Measurements from ENCODE around the gene ZIM2. TPM values are rescaled to one million over a fixed set of nuclear protein-coding genes. Genes with fewer than 3 reads are reported as not detected.

Gene ZIM2
- total RNA-seq, 1 donor, result not detected

DNA sequence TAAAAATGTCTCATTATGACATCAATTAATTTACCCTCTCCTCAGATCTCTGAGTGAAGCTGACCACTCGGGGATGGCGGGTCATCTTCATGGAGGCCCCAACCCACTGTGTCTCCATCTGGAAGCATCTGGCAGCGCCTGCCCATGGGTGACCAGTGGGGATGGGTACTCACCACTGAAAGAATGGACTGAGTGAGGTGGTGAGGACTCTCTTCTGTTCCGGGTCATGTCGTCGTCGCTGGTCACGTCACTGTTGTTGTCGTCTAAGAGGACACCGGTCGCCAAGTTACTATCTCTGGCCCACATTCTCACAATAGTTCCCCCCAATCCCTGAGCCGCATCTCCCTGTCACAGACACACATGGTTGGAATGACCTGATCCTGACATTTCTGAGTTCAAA, 17.1 kb downstream of the ZIM2 start:
- no peak for TF ChIP-seq CTCF (IDR thresholded peaks at IDR 0.05; ENCODE audit: insufficient read depth, low read length)

DNA sequence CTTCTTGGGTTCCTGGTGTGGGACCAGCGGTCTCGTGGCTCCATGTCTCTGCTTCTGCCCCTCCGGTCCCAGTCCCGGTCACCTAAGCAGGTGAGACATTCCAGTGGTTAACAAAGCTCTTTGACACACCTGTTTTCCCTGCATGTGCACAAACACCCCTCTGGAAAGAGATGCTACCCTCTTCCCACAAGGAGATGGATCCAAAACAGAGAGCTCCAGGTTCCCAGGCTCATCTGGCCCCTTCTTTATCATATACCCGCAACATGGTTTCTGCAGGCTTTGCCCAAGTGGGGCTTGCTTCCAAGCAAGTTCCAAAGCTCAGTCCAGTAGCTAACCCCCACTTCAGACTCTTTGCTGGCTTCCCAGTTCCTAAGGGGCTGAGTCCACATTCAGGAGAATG, 17.8 kb downstream of the ZIM2 start:
- TF ChIP-seq CTCF (IDR thresholded peaks at IDR 0.05; ENCODE audit: insufficient read depth, low read length), result no peak
- no peak overlapping the region for H3K4me3 ChIP-seq (ENCODE audit: low read depth, low read length)
- DNase-seq (ENCODE audit: low read depth), result no peak

More for the DNA sequence above, 17.1 kb downstream of the ZIM2 start:
- no peak overlapping the region for H3K4me3 ChIP-seq (ENCODE audit: low read depth, low read length)
- no peak for DNase-seq (ENCODE audit: low read depth)

DNA sequence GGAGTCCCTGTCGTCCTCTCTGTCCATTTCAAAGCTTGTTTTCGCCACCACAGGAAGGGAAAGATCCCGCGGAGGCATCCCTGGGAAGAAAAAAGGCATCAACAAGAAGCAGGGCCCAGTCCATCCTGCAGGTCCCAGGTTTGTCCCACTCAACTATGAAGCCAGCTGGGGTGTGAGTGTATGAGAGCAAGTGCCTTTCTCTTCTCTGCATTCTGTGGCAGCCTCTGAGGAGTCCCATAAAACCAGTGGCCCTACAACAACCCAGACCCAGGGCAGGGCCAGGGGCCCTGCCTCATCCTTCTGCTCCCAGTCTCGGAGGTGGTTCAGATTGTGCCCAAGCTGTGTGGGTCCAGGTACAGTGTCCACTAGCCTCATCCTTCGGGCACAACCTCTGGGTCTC, 18.9 kb downstream of the ZIM2 start:
- DNase-seq (ENCODE audit: low read depth), result no peak
- no peak overlapping the region for H3K4me3 ChIP-seq (ENCODE audit: low read depth, low read length)
- no peak for TF ChIP-seq CTCF (IDR thresholded peaks at IDR 0.05; ENCODE audit: insufficient read depth, low read length)

GRCh38 chr19:56821209-56821608, 19.3 kb downstream of the ZIM2 start:
- no peak for DNase-seq (ENCODE audit: low read depth)
- no peak overlapping the region for H3K4me3 ChIP-seq (ENCODE audit: low read depth, low read length)
- TF ChIP-seq CTCF (IDR thresholded peaks at IDR 0.05; ENCODE audit: insufficient read depth, low read length), result no peak

DNA sequence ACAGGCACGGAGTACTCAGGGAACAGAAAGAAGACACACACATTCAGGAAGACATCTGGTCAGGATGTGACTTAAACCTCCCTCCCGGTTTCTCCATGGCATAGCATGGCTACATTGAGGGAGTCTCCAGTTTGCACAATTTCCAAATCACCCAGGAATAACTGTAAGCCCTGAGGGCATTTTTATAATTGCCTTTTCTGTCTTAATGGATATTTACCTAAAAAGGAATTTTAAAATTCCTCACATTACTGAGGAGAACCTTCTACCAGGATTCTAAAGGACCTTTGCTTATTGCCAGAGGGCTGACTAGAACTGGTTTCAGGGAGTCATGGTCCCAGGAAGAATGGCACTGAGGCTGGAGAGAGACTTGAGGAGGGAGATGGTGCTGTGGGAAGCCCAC, 21.4 kb downstream of the ZIM2 start:
- TF ChIP-seq CTCF (IDR thresholded peaks at IDR 0.05; ENCODE audit: insufficient read depth, low read length), result no peak
- no peak for DNase-seq (ENCODE audit: low read depth)
- H3K4me3 ChIP-seq (ENCODE audit: low read depth, low read length), result no peak overlapping the region

DNA sequence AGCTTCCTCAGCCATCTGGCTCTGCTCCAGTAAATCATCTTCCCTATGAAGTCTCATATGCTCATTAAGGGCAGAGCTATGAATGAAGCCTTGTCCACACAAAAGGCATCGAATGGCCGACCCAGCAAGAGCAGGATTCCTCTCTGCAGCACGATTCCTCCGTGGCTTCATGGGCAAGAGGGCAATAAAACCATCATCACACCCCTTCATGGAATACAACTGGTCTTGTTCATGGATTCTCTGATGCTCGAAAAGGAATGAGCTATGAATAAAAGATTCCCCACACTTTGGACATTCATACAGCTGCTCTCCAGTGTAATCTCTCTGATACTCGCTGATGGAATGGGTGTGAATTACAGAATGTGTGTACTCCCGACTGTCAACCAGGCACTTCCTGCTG, 25.9 kb downstream of the ZIM2 start:
- no peak overlapping the region for H3K4me3 ChIP-seq (ENCODE audit: low read depth, low read length)
- TF ChIP-seq CTCF (IDR thresholded peaks at IDR 0.05; ENCODE audit: insufficient read depth, low read length), result no peak
- DNase-seq (ENCODE audit: low read depth), result no peak

DNA sequence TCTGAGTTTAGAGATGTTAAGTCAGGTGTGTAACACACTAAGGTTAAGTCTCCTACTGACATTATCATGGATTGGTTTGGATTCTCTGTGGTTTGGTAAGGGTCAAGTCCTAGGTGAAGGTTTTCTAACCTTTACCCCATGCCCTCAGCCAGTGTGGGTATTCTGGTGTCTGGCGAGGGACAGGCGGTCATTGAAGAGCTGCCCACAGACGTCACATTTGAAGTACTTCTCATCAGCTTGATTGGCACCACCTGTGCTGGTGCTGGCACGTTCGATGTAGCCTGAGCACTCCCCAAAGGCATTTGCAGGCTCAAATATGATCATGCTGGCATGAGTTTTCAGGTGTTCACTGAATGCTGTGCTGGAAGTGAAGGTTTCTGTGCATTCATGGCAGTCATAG, 27.0 kb downstream of the ZIM2 start:
- no peak for TF ChIP-seq CTCF (IDR thresholded peaks at IDR 0.05; ENCODE audit: insufficient read depth, low read length)
- no peak overlapping the region for H3K4me3 ChIP-seq (ENCODE audit: low read depth, low read length)
- no peak for DNase-seq (ENCODE audit: low read depth)

All from fibroblast of the aortic adventitia (primary cell).